UCSD-AML1 (cell line): ENCODE results near the gene HDAC8.
"Not testable (repeated sequence)": the region's sequence is repeated elsewhere in the genome, so short reads cannot be mapped to it uniquely, and the experiment has no call there.

Source experiments
- DNase-seq: peaks from one replicate; lab custom pipeline; 2025; ENCODE audit not compliant: unreplicated experiment; lab: John Stamatoyannopoulos, UW

HDAC8 gene

DNA sequence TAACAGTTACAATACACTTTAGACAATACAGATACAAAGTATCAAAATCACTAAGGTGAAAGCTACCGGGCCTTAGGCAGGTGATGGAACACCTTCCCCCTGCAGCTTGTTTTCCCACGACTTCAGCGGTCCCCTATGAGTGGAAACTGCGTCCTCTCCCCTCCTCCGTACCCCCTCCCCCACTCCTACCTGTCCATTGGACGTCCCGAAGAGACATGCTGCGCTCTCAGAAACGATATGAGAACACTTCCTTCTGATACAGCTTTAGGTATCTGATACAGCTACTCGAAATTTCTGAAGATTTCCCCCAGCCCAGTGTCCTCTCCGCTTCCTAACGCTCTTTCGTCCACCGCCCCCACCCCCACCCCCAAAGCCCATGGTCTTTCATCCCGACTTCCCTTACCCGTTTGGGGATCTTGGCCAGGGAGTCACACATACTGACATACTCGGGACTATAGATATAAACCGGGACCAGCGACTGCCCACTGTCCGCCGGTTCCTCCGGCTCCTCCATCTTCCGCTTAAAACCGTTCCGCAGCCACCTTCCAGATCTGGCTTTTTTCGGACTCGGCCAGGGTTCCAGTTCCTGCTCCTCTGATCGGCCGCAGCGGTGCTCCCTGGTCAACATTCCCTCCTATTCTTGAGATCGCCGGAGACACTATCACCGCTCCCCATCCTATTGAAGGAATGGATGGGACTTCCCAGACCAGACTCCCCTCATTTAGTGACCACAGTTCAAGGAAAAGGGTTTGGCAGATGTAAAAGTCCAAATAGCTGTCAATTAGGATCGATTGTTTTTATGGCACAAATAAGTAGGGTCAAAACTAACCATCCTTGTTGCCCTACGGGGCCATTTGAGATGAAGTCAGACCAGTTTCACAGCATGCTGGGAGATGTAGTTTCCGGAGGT is at the start of gene HDAC8:
TSS of gene HDAC8 (minus strand) at position 596 of the 910 bp plus-strand sequence. CDS start at position 514, 82 bp downstream.
- peak; percentile 61 for DNase-seq

GRCh38 chrX:72621625-72622485 is 49.2 kb upstream of the HDAC8 start:
- DNase-seq, result no peak

GRCh38 chrX:72621163-72621562 is 48.5 kb upstream of the HDAC8 start:
- DNase-seq, result no peak

DNA sequence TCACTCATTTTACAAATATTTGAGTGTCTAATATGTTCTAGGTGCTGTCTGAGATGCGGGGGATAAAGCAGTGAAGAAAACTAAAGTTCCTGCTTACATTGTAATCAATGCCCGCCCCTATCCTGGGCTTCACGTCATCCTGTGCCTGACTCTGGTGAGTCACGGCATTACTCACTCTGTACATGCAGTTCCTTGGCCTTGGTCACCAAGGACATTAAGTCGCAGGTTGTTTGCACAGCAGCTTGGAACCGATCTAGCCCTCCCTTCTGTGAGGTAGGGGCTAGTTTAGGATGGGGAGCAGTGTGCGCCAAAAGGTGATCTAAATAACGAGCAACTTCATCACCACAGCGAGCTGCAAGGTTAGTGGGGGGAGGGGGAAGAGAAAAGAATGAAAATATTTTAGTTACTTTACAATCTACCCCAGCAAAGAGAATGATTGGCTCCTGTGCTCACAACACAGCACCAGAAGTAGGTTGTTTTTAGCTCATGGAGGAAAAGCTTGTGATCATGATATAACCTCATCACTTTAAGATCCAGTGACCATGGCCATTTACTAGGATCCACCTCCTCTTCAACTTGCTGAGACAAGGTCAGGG is 48.0 kb upstream of the HDAC8 start:
- no peak for DNase-seq

DNA sequence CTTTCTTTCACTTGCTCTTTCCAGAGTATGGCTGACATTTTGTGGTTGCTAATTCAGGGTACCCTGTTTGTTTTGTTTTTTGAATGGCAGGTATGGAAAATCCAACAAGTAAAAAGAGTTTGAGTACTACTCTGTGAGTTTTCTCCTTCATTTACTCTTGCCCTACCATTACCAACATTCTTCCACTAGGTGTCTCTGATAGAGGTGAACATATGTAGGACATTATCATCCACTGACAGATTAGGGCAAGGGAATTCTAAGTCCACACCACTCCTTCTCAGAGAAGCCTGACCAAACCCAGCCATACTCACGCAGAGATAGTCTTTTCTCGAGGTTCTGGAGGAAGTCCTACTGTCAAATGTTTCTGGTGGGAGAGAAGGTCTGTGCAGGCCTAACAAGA is 36.7 kb upstream of the HDAC8 start:
- no peak for DNase-seq

- no peak for DNase-seq
Observed at GRCh38 chrX:72604705-72605104, 32.1 kb upstream of the HDAC8 start.

DNA sequence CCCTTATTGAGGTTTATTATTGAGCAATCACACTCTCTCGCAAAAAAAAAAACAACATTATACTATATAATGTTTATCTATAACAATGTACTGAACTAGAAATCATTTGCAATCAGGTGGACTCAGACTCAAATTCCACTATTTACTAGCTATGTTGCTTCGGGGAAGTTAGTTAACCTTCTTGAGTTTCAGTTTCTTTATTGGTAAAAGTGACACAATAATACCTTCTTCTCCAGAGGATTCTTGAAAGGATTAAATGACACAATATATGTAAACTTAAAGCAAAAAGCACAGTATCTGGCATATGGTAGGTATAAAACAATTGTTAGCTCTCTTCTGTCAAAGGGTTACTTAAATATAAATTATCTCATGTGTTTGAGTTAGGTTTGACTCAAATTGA is 31.5 kb upstream of the HDAC8 start:
- DNase-seq, result no peak

- not testable (repeated sequence) for DNase-seq
Observed at GRCh38 chrX:72591038-72591437, 18.4 kb upstream of the HDAC8 start.

DNA sequence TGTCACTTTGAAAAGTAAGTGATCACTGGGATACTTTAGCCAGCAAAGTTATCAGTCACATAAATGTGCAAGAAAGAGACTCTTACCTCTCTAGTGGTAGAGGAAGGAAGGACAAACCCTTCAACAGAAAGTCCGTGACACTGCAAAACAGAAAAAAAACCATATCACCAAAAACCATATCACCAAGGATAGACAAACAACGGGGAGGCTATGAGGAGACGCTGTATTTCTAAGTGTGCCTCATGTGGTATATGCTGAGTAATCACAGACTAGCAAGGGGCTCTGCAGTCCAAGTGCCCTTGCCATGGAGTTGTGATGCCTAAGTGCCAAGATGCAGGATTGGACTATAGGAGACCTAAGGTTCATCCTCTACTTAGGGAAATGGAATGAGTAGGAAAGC is 11.5 kb upstream of the HDAC8 start:
- DNase-seq, result no peak

DNA sequence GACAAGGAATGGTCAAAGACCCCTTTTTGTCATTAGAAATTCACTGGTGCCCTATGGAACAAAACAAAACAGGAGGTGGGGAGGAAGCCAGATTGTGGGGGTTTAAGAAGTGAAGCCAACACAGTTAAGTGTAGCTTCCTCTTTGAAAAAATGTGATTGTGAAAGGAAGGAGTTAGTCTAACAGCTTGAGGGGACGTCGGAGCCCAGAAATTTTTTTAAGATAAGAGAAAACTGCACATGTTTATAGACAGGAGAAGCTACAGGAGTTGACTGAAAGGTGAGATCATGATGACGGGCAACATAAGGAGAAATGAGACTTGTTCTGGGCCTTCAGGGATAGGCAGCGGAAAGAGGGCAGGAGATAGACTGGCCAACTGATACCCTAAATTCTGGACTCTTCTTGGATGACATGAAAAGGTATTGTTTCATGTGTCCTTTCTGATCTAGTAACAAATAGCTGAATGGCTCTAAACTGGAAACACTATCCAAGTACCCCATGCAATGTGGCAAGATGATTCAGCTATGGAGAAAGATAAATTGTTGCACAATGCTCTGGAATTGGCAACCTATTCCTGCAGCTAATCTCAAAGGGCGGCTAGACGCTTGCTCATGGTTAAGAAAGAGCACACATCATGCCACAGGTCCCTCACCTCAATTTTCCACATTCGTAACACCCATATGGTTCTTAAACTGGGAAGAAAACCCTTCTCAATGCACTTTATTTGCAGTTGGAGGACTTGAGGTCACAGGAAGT is 3.7 kb upstream of the HDAC8 start:
- DNase-seq, result no peak

GRCh38 chrX:72573158-72573511 is 492 bp upstream of the HDAC8 start:
- no peak for DNase-seq

DNA sequence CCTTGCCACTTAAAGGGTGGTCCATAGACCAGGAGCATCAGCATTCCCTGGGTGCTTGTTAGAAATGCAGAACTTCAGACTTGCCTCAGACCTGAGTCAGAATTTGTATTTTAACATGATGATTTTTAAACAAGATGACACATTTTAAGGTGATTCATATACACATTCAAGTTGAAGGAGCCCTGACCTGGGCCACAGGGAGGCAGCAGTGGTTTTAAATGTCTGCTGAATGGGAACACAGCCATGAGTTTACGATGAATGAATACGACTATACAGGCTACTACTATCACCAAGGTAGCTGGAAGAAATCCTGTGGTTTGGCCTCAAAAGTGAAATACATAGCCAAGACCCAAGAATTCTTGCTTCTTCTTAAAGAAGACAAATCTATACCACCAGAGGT is 2.9 kb downstream of the HDAC8 start:
- no peak for DNase-seq

DNA sequence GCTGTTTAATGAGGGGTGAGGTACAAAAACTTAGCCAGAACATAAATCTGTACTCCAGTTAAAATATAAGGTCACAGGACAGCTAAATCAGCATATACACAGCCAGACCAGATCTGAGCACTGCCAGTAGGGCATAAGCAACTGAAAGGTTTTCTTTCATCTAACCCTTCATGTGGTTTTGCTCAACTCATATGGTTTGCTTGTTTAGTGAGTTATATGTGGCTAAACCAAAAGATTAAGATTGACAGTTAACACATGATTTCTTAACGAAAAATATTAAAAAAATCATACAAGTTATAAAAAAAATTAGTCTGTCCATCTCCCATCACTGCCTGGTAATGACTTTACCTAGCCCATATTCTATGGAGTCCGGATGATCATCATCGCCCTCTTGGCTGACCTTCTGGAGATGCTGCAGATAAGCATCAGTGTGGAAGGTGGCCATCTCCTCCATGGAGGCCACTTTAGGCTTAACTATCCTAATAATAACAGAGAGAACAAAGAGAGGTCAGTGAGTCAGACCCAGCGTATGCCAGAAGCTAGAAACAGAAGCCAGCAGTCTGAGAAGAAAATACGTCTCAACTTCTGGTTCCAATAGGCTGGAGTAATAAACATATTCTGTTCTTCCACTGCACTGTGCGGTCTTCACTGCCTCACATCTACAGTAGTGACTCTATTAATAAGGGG is 4.1 kb downstream of the HDAC8 start:
- DNase-seq, result no peak

DNA sequence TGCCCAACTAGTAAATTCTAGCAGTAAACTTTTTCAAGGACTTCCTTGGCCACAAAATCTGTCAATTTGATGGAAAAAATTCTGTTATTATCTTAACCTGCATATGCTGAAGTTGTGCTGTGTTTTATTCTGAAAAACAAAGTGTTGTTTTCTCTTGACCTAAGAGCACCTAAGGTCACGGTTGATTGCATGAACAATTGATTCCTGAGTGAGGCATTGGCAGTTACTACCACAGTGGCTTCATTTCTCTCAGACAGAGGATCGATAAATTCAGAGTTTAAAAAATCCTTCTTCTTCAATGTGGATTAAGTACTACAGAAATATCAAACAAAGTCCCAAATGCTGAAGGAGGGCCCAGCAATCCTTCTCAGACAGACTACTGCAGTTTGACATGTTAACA is 6.2 kb downstream of the HDAC8 start:
- no peak for DNase-seq

DNA sequence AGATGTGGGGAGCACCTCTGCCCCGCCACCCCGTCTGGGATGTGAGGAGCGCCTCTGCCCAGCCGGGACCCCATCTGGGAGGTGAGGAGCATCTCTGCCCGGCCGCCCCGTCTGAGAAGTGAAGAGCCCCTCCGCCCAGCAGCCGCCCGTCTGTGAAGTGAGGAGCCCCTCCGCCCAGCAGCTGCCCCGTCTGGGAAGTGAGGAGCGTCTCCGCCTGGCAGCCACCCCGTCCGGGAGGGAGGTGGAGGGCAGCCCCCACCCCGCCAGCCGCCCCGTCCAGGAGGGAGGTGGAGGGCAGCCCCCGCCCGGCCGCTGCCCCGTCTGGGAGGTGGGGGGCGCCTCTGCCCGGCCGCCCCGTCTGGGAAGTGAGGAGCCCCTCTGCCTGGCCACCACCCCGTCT is 13.0 kb downstream of the HDAC8 start:
- not testable (repeated sequence) for DNase-seq

GRCh38 chrX:72554448-72555140 is 18.0 kb downstream of the HDAC8 start:
- no peak for DNase-seq

DNA sequence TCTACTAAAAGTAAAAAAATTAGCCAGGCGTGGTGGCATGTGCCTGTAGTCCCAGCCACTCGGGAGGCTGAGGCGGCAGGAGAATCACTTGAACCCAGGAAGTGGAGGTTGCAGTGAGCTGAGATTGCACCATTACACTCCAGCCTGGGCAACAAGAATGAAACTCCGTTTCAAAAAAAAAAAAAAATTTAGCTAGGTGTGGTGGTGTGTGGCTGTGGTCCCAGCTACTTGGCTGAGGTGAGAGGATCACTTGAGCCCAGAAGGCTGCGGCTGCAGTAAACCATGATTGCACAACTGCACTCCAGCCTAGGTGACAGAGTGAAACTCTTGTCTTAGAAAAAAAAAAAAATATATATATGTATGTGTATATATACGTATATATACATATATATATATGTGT is 20.2 kb downstream of the HDAC8 start:
- not testable (repeated sequence) for DNase-seq

DNA sequence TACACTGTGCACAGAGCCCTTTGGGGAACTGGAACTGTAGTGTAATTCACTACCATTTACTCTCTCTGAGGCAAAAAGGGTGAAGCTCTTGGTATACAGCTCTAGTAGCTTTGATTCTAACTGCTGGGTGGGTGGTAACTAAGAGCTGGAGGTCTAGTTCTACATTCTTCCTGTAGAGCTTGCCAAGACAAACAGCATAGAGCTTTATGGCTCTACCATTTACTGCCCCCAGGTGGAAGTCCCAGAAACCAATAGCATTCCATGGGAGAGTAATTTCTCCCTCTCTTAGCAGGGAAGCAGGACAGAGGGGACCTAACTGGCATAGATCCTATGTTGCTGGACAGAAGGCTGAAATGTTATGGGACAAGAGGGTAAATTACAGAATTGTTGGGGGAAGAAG is 26.7 kb downstream of the HDAC8 start:
- no peak for DNase-seq

DNA sequence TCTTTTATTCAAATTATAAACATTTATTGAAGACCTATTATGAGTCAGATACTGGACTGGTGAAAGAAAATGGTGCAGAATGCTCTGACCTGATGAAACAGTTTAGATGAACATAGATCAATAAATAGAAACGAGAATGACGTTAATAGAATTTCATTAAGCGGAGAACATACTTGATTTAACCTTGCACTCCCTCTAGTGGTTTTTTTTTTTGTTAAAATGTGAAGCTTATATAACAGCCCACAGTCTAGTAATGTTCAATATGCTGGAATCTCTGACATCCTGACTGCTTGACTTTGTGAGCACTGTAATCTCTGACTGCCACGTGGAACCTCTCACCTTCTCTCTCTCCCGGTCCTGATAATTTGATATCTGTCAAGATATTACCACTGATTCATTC is 32.3 kb downstream of the HDAC8 start:
- no peak for DNase-seq

DNA sequence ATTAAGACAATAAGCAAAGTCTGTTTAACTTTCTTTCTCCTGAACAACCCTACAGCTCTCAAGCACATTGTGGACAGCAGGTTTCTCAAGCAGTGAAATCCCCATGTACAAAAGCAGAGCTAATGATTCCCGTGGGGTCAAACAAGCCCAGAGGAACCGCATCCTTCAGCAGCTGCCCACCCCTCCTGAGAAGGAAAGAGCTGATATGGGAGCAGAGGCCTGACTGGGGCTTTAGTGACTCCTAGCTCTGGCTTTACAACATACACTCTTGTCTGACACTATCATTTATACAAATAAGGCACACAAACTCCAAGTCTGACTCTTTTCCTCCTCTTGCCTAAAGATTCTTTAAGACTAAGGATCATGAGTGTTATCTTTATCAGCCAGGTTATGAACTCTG is 32.8 kb downstream of the HDAC8 start:
- no peak for DNase-seq
